SK-N-MC (cell line): ENCODE measurements around the gene FBXL13.

Source experiments
- EZH2 ChIP-seq: fragments of 200-600 bp; sonication (generic); IDR thresholded peaks from one replicate; pipeline ENCODE4 v1.6.1; 2017; ENCODE audit warnings: antibody characterized with exemption
- POLR2AphosphoS5 ChIP-seq: IDR thresholded peaks from 2 replicates; pipeline ENCODE4 v1.6.1; 2012; ENCODE audit warnings: mild to moderate bottlenecking, low read depth, low read length, borderline replicate concordance

GRCh38 chr7:103063895-103064294 is 10.7 kb downstream of the FBXL13 start:
- no peak for TF ChIP-seq POLR2AphosphoS5
- TF ChIP-seq EZH2, result no peak
